Measurements from ENCODE around the gene LMNB1.

DNA sequence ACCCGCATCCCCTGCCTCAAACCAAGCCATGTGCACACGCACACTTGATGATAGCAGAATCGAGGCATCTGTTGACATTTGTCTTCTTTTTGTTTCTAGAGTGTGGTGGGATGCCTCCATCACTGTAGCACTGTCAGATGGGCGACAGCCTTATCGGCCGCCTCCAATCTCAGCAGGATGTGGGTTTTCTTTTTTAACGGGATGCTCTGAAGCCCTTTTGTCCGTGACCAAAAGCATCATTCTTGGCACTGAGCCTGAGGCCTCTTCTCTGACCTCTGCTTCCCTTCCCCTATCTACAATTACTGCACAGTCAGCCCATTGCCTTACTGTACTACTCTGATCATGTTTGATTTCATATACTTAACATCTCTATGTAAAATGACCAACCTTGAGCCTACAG is 78.3 kb downstream of the LMNB1 start:
- TF ChIP-seq POLR2A (IDR thresholded peaks at IDR 0.05): no peak
- TF ChIP-seq CTCF (IDR thresholded peaks at IDR 0.05): no peak
- TF ChIP-seq POLR2AphosphoS5 (IDR thresholded peaks at IDR 0.05; ENCODE audit: insufficient read depth in 1 of 2, low read depth in 1 of 2): no peak
